Measurements from ENCODE around the gene BUB3.

The BUB3 gene

GRCh38 chr10:123205041-123205440 is 50.8 kb downstream of the BUB3 start:
- no peak for DNase-seq

- no peak for DNase-seq
These were observed 57.9 kb downstream of the BUB3 start for GRCh38 chr10:123212063-123212462.

GRCh38 chr10:123212640-123213039 is 58.4 kb downstream of the BUB3 start:
- DNase-seq = no peak

GRCh38 chr10:123213192-123213591 is 59.0 kb downstream of the BUB3 start:
- DNase-seq = no peak
